Immature natural killer cell (primary cell): ENCODE data around the gene CENPS. TPM values are rescaled to one million over a fixed set of nuclear protein-coding genes. Genes with fewer than 3 reads are reported as not detected.
A peak's percentile ranks its signal among the peaks of the same experiment; 100 is the strongest.
"Not testable (repeated sequence)": the region's sequence is repeated elsewhere in the genome, so short reads cannot be mapped to it uniquely, and the experiment has no call there.

ENCODE experiments used
- DNase-seq, 3 donors: peaks; one replicate each; pipeline ENCODE4 v3.0.0; 2022; ENCODE audit warnings: mixed read lengths in 1 of 3
- H3K27ac Mint-ChIP-seq, 6 donors: one replicate each; pipeline ENCODE4 v1.8.0; 2020; ENCODE audit warnings: mixed read lengths in 6 of 6, mild to moderate bottlenecking in 5 of 6, inconsistent platforms in 4 of 6, moderate library complexity in 3 of 6
- H3K27me3 Mint-ChIP-seq, 3 donors: one replicate each; pipeline ENCODE4 v1.8.0; 2020 to 2021; ENCODE audit warnings: low read depth in 3 of 3, mild to moderate bottlenecking in 3 of 3, mixed read lengths in 3 of 3, moderate library complexity in 3 of 3, inconsistent platforms in 1 of 3
- H3K36me3 Mint-ChIP-seq, 3 donors: one replicate each; pipeline ENCODE4 v1.8.0; 2020; ENCODE audit warnings: mixed read lengths in 3 of 3, inconsistent platforms in 2 of 3, mild to moderate bottlenecking in 2 of 3
- H3K4me1 Mint-ChIP-seq, 2 donors: one replicate each; pipeline ENCODE4 v1.8.0; 2020; ENCODE audit warnings: inconsistent platforms in 2 of 2, mild to moderate bottlenecking in 2 of 2, mixed read lengths in 2 of 2, moderate library complexity in 1 of 2
- H3K4me3 Mint-ChIP-seq, 5 donors: one replicate each; pipeline ENCODE4 v1.8.0; 2020; ENCODE audit warnings: mild to moderate bottlenecking in 5 of 5, mixed read lengths in 5 of 5, inconsistent platforms in 3 of 5, moderate library complexity in 3 of 5
- H3K9me3 Mint-ChIP-seq, 6 donors: one replicate each; pipeline ENCODE4 v1.8.0; 2020; ENCODE audit warnings: mild to moderate bottlenecking in 6 of 6, mixed read lengths in 6 of 6, inconsistent platforms in 4 of 6, moderate library complexity in 3 of 6
- polyA plus RNA-seq, 3 donors: library from polyadenylated mRNA; unstranded; fragments of 300-500 nt; fragmentation: Illumina TruSeq; gene quantifications; one replicate each; pipeline ENCODE4 v1.2.3, GENCODE V29; 2021

The CENPS gene
- polyA plus RNA-seq, 3 donors from 2014 or later = 7.8 to 12.1 (median 8.1) TPM

GRCh38 chr1:10449751-10450150, 19.5 kb downstream of the CENPS start, which contains the start of gene CORT:
Gene CORT (plus strand): TSS chr1:10450031. CDS start chr1:10450224, 193 bp downstream.
- no peak within 1 kb of the TSS for H3K4me3 Mint-ChIP-seq
- H3K4me1 Mint-ChIP-seq = peaks cover 7 to 10% of the 10 kb centered on the region in 2 donors
- peaks cover 0 to 7% (median 4%) of the 10 kb centered on the region in 3 donors for H3K36me3 Mint-ChIP-seq
- no peak for DNase-seq
- H3K27ac Mint-ChIP-seq = no peak within 1 kb of the TSS
- H3K9me3 Mint-ChIP-seq = no peaks in the 10 kb centered on the region
- H3K27me3 Mint-ChIP-seq = peaks cover 2 to 5% (median 4%) of the 10 kb centered on the region in 3 donors

- no peak overlapping the region for H3K27ac Mint-ChIP-seq
- H3K9me3 Mint-ChIP-seq = no peaks in the 10 kb centered on the region
- no peak for DNase-seq
- peaks cover 2 to 5% (median 4%) of the 10 kb centered on the region in 3 donors for H3K27me3 Mint-ChIP-seq
- H3K4me3 Mint-ChIP-seq = no peak overlapping the region
- peaks cover 7 to 10% of the 10 kb centered on the region in 2 donors for H3K4me1 Mint-ChIP-seq
- peaks cover 0 to 4% (median 4%) of the 10 kb centered on the region in 3 donors for H3K36me3 Mint-ChIP-seq
Observed at GRCh38 chr1:10450156-10450814, 20.1 kb downstream of the CENPS start.

GRCh38 chr1:10450836-10451235, 20.6 kb downstream of the CENPS start:
- no peaks in the 10 kb centered on the region for H3K9me3 Mint-ChIP-seq
- DNase-seq = no peak
- peaks cover 2 to 5% (median 4%) of the 10 kb centered on the region in 3 donors for H3K27me3 Mint-ChIP-seq
- peaks cover 7 to 10% of the 10 kb centered on the region in 2 donors for H3K4me1 Mint-ChIP-seq
- H3K4me3 Mint-ChIP-seq = no peak overlapping the region
- peak overlapping the region in 1 of 6 donors; percentile 17 for H3K27ac Mint-ChIP-seq
- peaks cover 0 to 4% (median 4%) of the 10 kb centered on the region in 3 donors for H3K36me3 Mint-ChIP-seq

- Mint-ChIP-seq H3K4me3 (no peak overlapping the region), H3K27me3 (peaks cover 2 to 5% (median 4%) of the 10 kb centered on the region in 3 donors), H3K27ac (peak overlapping the region in 1 of 6 donors; percentile 17), H3K9me3 (no peaks in the 10 kb centered on the region), H3K4me1 (peaks cover 7 to 10% of the 10 kb centered on the region in 2 donors), H3K36me3 (peaks cover 0 to 4% (median 4%) of the 10 kb centered on the region in 3 donors)
- DNase-seq = no peak
Observed at GRCh38 chr1:10451287-10451686, 21.1 kb downstream of the CENPS start.

GRCh38 chr1:10456048-10456447, 25.8 kb downstream of the CENPS start:
- Mint-ChIP-seq H3K36me3 (peaks cover 1 to 5% (median 4%) of the 10 kb centered on the region in 3 donors), H3K4me1 (no peaks in the 10 kb centered on the region), H3K9me3 (no peaks in the 10 kb centered on the region), H3K27ac (no peak overlapping the region), H3K4me3 (no peak overlapping the region), H3K27me3 (peaks cover 0 to 2% (median 0%) of the 10 kb centered on the region in 3 donors)
- no peak for DNase-seq

GRCh38 chr1:10456661-10457060, 26.4 kb downstream of the CENPS start:
- Mint-ChIP-seq H3K9me3 (no peaks in the 10 kb centered on the region), H3K4me3 (no peak overlapping the region), H3K27ac (peak overlapping the region in 1 of 6 donors; percentile 27), H3K27me3 (no peaks in the 10 kb centered on the region), H3K36me3 (peaks cover 6 to 10% (median 10%) of the 10 kb centered on the region in 3 donors), H3K4me1 (no peaks in the 10 kb centered on the region)
- no peak for DNase-seq

- H3K4me3 Mint-ChIP-seq, H3K9me3 Mint-ChIP-seq, H3K27ac Mint-ChIP-seq, H3K27me3 Mint-ChIP-seq, DNase-seq, H3K4me1 Mint-ChIP-seq: not testable (repeated sequence)
- peaks cover 10 to 12% (median 10%) of the 10 kb centered on the region in 3 donors for H3K36me3 Mint-ChIP-seq
Observed at GRCh38 chr1:10457462-10457861, 27.2 kb downstream of the CENPS start.

GRCh38 chr1:10457875-10458274, 27.6 kb downstream of the CENPS start:
- peaks cover 10 to 16% (median 12%) of the 10 kb centered on the region in 3 donors for H3K36me3 Mint-ChIP-seq
- DNase-seq = no peak
- H3K27ac Mint-ChIP-seq = no peak overlapping the region

GRCh38 chr1:10459184-10459583, 29.0 kb downstream of the CENPS start:
- H3K4me1 Mint-ChIP-seq = no peaks in the 10 kb centered on the region
- DNase-seq = no peak
- H3K27ac Mint-ChIP-seq = no peak overlapping the region
- H3K4me3 Mint-ChIP-seq = no peak overlapping the region
- H3K9me3 Mint-ChIP-seq = no peaks in the 10 kb centered on the region
- no peaks in the 10 kb centered on the region for H3K27me3 Mint-ChIP-seq
- H3K36me3 Mint-ChIP-seq = peaks cover 10 to 23% (median 15%) of the 10 kb centered on the region in 3 donors

More at GRCh38 chr1:10457875-10458274, 27.6 kb downstream of the CENPS start:
- Mint-ChIP-seq H3K4me1 (no peaks in the 10 kb centered on the region), H3K4me3 (no peak overlapping the region), H3K9me3 (no peaks in the 10 kb centered on the region), H3K27me3 (no peaks in the 10 kb centered on the region)

GRCh38 chr1:10467078-10467477, 36.8 kb downstream of the CENPS start:
- no peak overlapping the region for H3K27ac Mint-ChIP-seq
- no peaks in the 10 kb centered on the region for H3K9me3 Mint-ChIP-seq
- H3K36me3 Mint-ChIP-seq = peaks cover 8 to 31% (median 10%) of the 10 kb centered on the region in 3 donors
- DNase-seq = no peak
- H3K4me1 Mint-ChIP-seq = peaks cover 11 to 14% of the 10 kb centered on the region in 2 donors
- no peak overlapping the region for H3K4me3 Mint-ChIP-seq
- no peaks in the 10 kb centered on the region for H3K27me3 Mint-ChIP-seq

GRCh38 chr1:10470043-10470442, 39.8 kb downstream of the CENPS start:
- Mint-ChIP-seq H3K9me3 (no peaks in the 10 kb centered on the region), H3K4me3 (no peak overlapping the region), H3K4me1 (peaks cover 27 to 37% of the 10 kb centered on the region in 2 donors), H3K27ac (no peak overlapping the region), H3K36me3 (peaks cover 0 to 14% (median 8%) of the 10 kb centered on the region in 3 donors), H3K27me3 (peaks cover 0 to 1% (median 0%) of the 10 kb centered on the region in 3 donors)
- no peak for DNase-seq

GRCh38 chr1:10471411-10472219, 41.4 kb downstream of the CENPS start:
- Mint-ChIP-seq H3K4me3 (peak overlapping the region; percentile 90 to 96 (median 93)), H3K36me3 (peaks cover 0 to 14% (median 8%) of the 10 kb centered on the region in 3 donors), H3K27me3 (peaks cover 0 to 2% (median 1%) of the 10 kb centered on the region in 3 donors), H3K9me3 (no peaks in the 10 kb centered on the region), H3K27ac (peak overlapping the region; percentile 59 to 93 (median 83)), H3K4me1 (peaks cover 42 to 52% of the 10 kb centered on the region in 2 donors)
- no peak for DNase-seq

GRCh38 chr1:10472220-10473144, 42.2 kb downstream of the CENPS start, which contains the start of gene DFFA:
Gene DFFA (minus strand): TSS chr1:10472529. CDS start chr1:10472458, 71 bp downstream.
- Mint-ChIP-seq H3K4me1 (peaks cover 43 to 56% of the 10 kb centered on the region in 2 donors), H3K27ac (peak within 1 kb of the TSS; percentile 59 to 93 (median 83)), H3K4me3 (peak within 1 kb of the TSS; percentile 90 to 96 (median 93)), H3K27me3 (peaks cover 0 to 2% (median 1%) of the 10 kb centered on the region in 3 donors), H3K36me3 (peaks cover 0 to 14% (median 8%) of the 10 kb centered on the region in 3 donors), H3K9me3 (no peaks in the 10 kb centered on the region)
- peak; percentile 86 to 87 (median 87) for DNase-seq
